GM23338 (cell line): ENCODE results near the gene KLHL22. TPM values are rescaled to one million over a fixed set of nuclear protein-coding genes. Genes with fewer than 3 reads are reported as not detected.
"Not testable (repeated sequence)": the region's sequence is repeated elsewhere in the genome, so short reads cannot be mapped to it uniquely, and the experiment has no call there.

Experiments
- ATAC-seq: fragments of 200-7000 bp; cut with Tn5 transposase; 3 replicates; pipeline ENCODE4 v1.9.1; 2020
- DNase-seq: peaks from one replicate; pipeline ENCODE4 v3.0.0-alpha.2; 2015; ENCODE audit warnings: low spot score
- H2AFZ ChIP-seq: fragments of 200-600 bp; sonication (generic); 2 replicates; pipeline ENCODE4 v1.8.0; 2016; ENCODE audit warnings: antibody characterized with exemption, mild to moderate bottlenecking, moderate library complexity
- H3F3A ChIP-seq: fragments of 200-600 bp; sonication (generic); replicated peaks from 2 replicates; pipeline ENCODE4 v1.8.0; 2017; ENCODE audit warnings: antibody characterized with exemption, mixed run types, low read depth
- H3K27ac ChIP-seq: fragments of 200-600 bp; sonication (generic); 2 replicates; pipeline ENCODE4 v1.6.1; 2016; ENCODE audit warnings: low read depth
- H3K27me3 ChIP-seq: fragments of 200-600 bp; sonication (generic); 2 replicates; pipeline ENCODE4 v1.8.0; 2016; ENCODE audit warnings: mild to moderate bottlenecking, mixed run types, moderate library complexity; ENCODE audit not compliant: insufficient read depth
- H3K36me3 ChIP-seq: fragments of 200-600 bp; sonication (generic); 2 replicates; pipeline ENCODE4 v1.8.0; 2016; ENCODE audit warnings: mild to moderate bottlenecking; ENCODE audit not compliant: insufficient read depth
- H3K4me1 ChIP-seq: fragments of 200-600 bp; sonication (generic); 2 replicates; pipeline ENCODE4 v1.8.0; 2016; ENCODE audit warnings: mild to moderate bottlenecking, moderate library complexity; ENCODE audit not compliant: insufficient read depth
- H3K4me2 ChIP-seq: fragments of 200-600 bp; sonication (generic); 2 replicates; pipeline ENCODE4 v1.7.1; 2017; ENCODE audit warnings: mixed run types
- H3K4me3 ChIP-seq: fragments of 200-600 bp; sonication (generic); 2 replicates; pipeline ENCODE4 v1.6.1; 2016; ENCODE audit warnings: mixed run types
- H3K79me2 ChIP-seq: fragments of 200-600 bp; sonication (generic); replicated peaks from 2 replicates; pipeline ENCODE4 v1.8.0; 2017; ENCODE audit warnings: mild to moderate bottlenecking; ENCODE audit not compliant: insufficient read depth
- H3K9me2 ChIP-seq: fragments of 200-600 bp; sonication (generic); 2 replicates; pipeline ENCODE4 v1.8.0; 2017; ENCODE audit not compliant: insufficient read depth
- H4K20me1 ChIP-seq: fragments of 200-600 bp; sonication (generic); replicated peaks from 2 replicates; pipeline ENCODE4 v1.8.0; 2017; ENCODE audit warnings: mild to moderate bottlenecking; ENCODE audit not compliant: insufficient read depth
- H3K27ac Mint-ChIP-seq: 2 replicates; pipeline ENCODE4 v1.8.0; 2020; ENCODE audit warnings: inconsistent platforms, mild to moderate bottlenecking, moderate library complexity, mixed read lengths
- H3K27me3 Mint-ChIP-seq: 3 replicates; pipeline ENCODE4 v1.8.0; 2022; ENCODE audit warnings: low read depth, mild to moderate bottlenecking, moderate library complexity, mixed read lengths, inconsistent platforms; ENCODE audit not compliant: insufficient read depth, poor library complexity
- H3K36me3 Mint-ChIP-seq: 3 replicates; pipeline ENCODE4 v1.8.0; 2021; ENCODE audit warnings: low read depth, mild to moderate bottlenecking, inconsistent platforms, moderate library complexity, mixed read lengths
- H3K4me1 Mint-ChIP-seq: 3 replicates; pipeline ENCODE4 v1.8.0; 2020; ENCODE audit warnings: mild to moderate bottlenecking, inconsistent platforms, mixed read lengths
- H3K4me3 Mint-ChIP-seq: 3 replicates; pipeline ENCODE4 v1.8.0; 2021; ENCODE audit warnings: moderate library complexity, mild to moderate bottlenecking, inconsistent platforms, mixed read lengths
- H3K9me3 Mint-ChIP-seq: 3 replicates; pipeline ENCODE4 v1.8.0; 2020; ENCODE audit warnings: moderate library complexity, mild to moderate bottlenecking, inconsistent platforms, mixed read lengths
- CREB1 ChIP-seq: fragments of 250-450 bp; sonication (Bioruptor Pico); IDR thresholded peaks from 2 replicates; pipeline ENCODE4 v1.5.0; 2020; ENCODE audit warnings: low read depth, mild to moderate bottlenecking, moderate library complexity
- EZH2phosphoT487 ChIP-seq: fragments of 200-600 bp; sonication (generic); IDR thresholded peaks from one replicate; pipeline ENCODE4 v1.8.1; 2018; ENCODE audit warnings: antibody characterized with exemption; ENCODE audit not compliant: unreplicated experiment
- JUNB ChIP-seq: IDR thresholded peaks from one replicate; pipeline ENCODE4 v1.6.1; 2016; ENCODE audit warnings: antibody characterized with exemption; ENCODE audit not compliant: unreplicated experiment
- NANOG ChIP-seq: IDR thresholded peaks from 2 replicates; pipeline ENCODE4 v1.6.1; 2016; ENCODE audit warnings: antibody characterized with exemption, borderline replicate concordance
- POLR2AphosphoS5 ChIP-seq: IDR thresholded peaks from 2 replicates; pipeline ENCODE4 v1.6.1; 2016; ENCODE audit warnings: antibody characterized with exemption, low read depth
- STAT1 ChIP-seq: IDR thresholded peaks from one replicate; pipeline ENCODE4 v1.6.1; 2016; ENCODE audit warnings: antibody characterized with exemption; ENCODE audit not compliant: unreplicated experiment
- ZNF114 ChIP-seq: fragments of 250-450 bp; sonication (Bioruptor Pico); IDR thresholded peaks from 2 replicates; pipeline ENCODE4 v1.5.0; 2020; ENCODE audit warnings: mild to moderate bottlenecking, moderate library complexity
- ZNF331 ChIP-seq: fragments of 250-450 bp; sonication (Bioruptor Pico); IDR thresholded peaks from 2 replicates; pipeline ENCODE4 v1.5.0; 2020; ENCODE audit warnings: low read depth, mild to moderate bottlenecking, moderate library complexity
- ZNF462 ChIP-seq: fragments of 250-450 bp; sonication (Bioruptor Pico); IDR thresholded peaks from 2 replicates; pipeline ENCODE4 v1.5.0; 2020; ENCODE audit warnings: mild to moderate bottlenecking, moderate library complexity
- polyA plus RNA-seq: library from polyadenylated mRNA; unstranded; fragments of >200 nt; fragmentation: Nextera tagmentation; extraction: Ambion mirVana; gene quantifications from 2 replicates; pipeline ENCODE4 v1.2.1, GENCODE V29; 2016
- total RNA-seq: library from RNA; depleted of rRNA; stranded (reverse); fragments of >200 nt; shearing (Covaris generic); gene quantifications from 2 replicates; pipeline ENCODE4 v1.2.3, GENCODE V29; 2014

The KLHL22 gene
- total and polyA plus RNA-seq, 2 experiments from 2014 or later = 2.4 to 16.0 TPM

GRCh38 chr22:20393705-20394476, 101.7 kb downstream of the KLHL22 start, which contains the start of gene ZNF74 (continued):
- no peak for TF ChIP-seq ZNF114 (CRISPR knock-in tag)
- TF ChIP-seq JUNB = no peak
- TF ChIP-seq NANOG = no peak
- TF ChIP-seq STAT1 = no peak
- TF ChIP-seq POLR2AphosphoS5 = peak; percentile 79

GRCh38 chr22:20392983-20393704, 102.5 kb downstream of the KLHL22 start:
- no peak for DNase-seq
- peaks cover 8% of the 10 kb centered on the region; the same call in 2 of the 3 replicates for H3K36me3 Mint-ChIP-seq
- H3K79me2 ChIP-seq = peaks cover 38% of the 10 kb centered on the region
- peak overlapping the region; percentile 84 for H3K4me2 ChIP-seq
- no peaks in the 10 kb centered on the region for H3K27me3 ChIP-seq
- no peak overlapping the region for H3K27ac Mint-ChIP-seq
- peaks cover 7% of the 10 kb centered on the region for H3K27me3 Mint-ChIP-seq
- no peak; the same call in 1 of the 3 replicates for ATAC-seq
- no peaks in the 10 kb centered on the region for H3K9me2 ChIP-seq
- H3K4me3 Mint-ChIP-seq = peak overlapping the region; percentile 89
- H3K4me1 Mint-ChIP-seq = peaks cover 26% of the 10 kb centered on the region
- H3K36me3 ChIP-seq = no peaks in the 10 kb centered on the region
- peaks cover 19% of the 10 kb centered on the region for H3K4me1 ChIP-seq
- H2AFZ ChIP-seq = peak overlapping the region; percentile 94
- H3F3A ChIP-seq = no peaks in the 10 kb centered on the region; the same call in 1 of the 2 replicates
- peak overlapping the region; percentile 94 for H3K4me3 ChIP-seq
- H4K20me1 ChIP-seq = peaks cover 19% of the 10 kb centered on the region
- H3K27ac ChIP-seq = peak overlapping the region; percentile 73; the same call in 1 of the 2 replicates
- no peaks in the 10 kb centered on the region; the same call in 2 of the 3 replicates for H3K9me3 Mint-ChIP-seq
- TF ChIP-seq POLR2AphosphoS5 (no peak), ZNF114 (CRISPR knock-in tag) (no peak), NANOG (no peak), ZNF331 (CRISPR knock-in tag) (no peak), CREB1 (no peak), JUNB (no peak), EZH2phosphoT487 (no peak), ZNF462 (CRISPR knock-in tag) (no peak)

- not testable (repeated sequence) for H3K9me3 Mint-ChIP-seq
Observed at GRCh38 chr22:20392365-20392881, 103.2 kb downstream of the KLHL22 start.

More at GRCh38 chr22:20392365-20392881, 103.2 kb downstream of the KLHL22 start:
- H4K20me1 ChIP-seq = peaks cover 13% of the 10 kb centered on the region; the same call in 1 of the 2 replicates
- not testable (repeated sequence) for ATAC-seq, H3K36me3 Mint-ChIP-seq, DNase-seq, H3F3A ChIP-seq, H3K27me3 ChIP-seq, H3K36me3 ChIP-seq, H3K27ac ChIP-seq, H3K27ac Mint-ChIP-seq, H3K27me3 Mint-ChIP-seq, H3K4me3 Mint-ChIP-seq, H3K9me2 ChIP-seq, H3K4me2 ChIP-seq, H3K4me3 ChIP-seq
- peak overlapping the region; percentile 94 for H2AFZ ChIP-seq
- H3K4me1 Mint-ChIP-seq = peaks cover 26% of the 10 kb centered on the region
- peaks cover 31% of the 10 kb centered on the region for H3K79me2 ChIP-seq
- H3K4me1 ChIP-seq = peaks cover 19% of the 10 kb centered on the region
